ENCODE data around the gene TEAD1.

Gene TEAD1

DNA sequence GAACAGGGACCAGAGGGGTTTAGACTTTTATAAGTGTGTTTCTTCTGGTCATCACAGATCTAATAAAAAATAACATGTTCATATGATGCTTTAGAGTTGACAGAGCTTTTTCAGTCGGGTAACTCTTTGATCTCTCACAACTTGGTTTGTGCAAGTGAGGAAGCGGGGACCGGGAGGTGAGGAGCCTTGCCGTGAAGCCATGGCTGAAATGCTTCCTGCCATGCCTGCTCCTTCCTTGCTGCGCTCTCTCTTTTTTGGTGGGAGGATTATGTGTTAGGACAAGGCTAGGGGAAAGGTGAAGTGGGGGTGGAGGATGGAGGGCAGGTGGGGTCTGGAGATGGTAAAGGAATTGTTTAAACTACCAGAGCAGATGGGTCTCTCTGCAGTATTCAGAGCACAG, 23.8 kb downstream of the TEAD1 start:
- TF ChIP-seq, protein P1, sequence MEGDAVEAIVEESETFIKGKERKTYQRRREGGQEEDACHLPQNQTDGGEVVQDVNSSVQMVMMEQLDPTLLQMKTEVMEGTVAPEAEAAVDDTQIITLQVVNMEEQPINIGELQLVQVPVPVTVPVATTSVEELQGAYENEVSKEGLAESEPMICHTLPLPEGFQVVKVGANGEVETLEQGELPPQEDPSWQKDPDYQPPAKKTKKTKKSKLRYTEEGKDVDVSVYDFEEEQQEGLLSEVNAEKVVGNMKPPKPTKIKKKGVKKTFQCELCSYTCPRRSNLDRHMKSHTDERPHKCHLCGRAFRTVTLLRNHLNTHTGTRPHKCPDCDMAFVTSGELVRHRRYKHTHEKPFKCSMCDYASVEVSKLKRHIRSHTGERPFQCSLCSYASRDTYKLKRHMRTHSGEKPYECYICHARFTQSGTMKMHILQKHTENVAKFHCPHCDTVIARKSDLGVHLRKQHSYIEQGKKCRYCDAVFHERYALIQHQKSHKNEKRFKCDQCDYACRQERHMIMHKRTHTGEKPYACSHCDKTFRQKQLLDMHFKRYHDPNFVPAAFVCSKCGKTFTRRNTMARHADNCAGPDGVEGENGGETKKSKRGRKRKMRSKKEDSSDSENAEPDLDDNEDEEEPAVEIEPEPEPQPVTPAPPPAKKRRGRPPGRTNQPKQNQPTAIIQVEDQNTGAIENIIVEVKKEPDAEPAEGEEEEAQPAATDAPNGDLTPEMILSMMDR (IDR thresholded peaks at IDR 0.05; ENCODE audit: insufficient read depth, low read length), result no peak
- TF ChIP-seq GABPA (IDR thresholded peaks at IDR 0.05; ENCODE audit: low read depth) (no peak), POLR2AphosphoS5 (IDR thresholded peaks at IDR 0.05; ENCODE audit: low read depth) (no peak), SPI1 (IDR thresholded peaks at IDR 0.05; ENCODE audit: borderline replicate concordance, low read depth) (no peak)
- TF ChIP-seq, protein P2, sequence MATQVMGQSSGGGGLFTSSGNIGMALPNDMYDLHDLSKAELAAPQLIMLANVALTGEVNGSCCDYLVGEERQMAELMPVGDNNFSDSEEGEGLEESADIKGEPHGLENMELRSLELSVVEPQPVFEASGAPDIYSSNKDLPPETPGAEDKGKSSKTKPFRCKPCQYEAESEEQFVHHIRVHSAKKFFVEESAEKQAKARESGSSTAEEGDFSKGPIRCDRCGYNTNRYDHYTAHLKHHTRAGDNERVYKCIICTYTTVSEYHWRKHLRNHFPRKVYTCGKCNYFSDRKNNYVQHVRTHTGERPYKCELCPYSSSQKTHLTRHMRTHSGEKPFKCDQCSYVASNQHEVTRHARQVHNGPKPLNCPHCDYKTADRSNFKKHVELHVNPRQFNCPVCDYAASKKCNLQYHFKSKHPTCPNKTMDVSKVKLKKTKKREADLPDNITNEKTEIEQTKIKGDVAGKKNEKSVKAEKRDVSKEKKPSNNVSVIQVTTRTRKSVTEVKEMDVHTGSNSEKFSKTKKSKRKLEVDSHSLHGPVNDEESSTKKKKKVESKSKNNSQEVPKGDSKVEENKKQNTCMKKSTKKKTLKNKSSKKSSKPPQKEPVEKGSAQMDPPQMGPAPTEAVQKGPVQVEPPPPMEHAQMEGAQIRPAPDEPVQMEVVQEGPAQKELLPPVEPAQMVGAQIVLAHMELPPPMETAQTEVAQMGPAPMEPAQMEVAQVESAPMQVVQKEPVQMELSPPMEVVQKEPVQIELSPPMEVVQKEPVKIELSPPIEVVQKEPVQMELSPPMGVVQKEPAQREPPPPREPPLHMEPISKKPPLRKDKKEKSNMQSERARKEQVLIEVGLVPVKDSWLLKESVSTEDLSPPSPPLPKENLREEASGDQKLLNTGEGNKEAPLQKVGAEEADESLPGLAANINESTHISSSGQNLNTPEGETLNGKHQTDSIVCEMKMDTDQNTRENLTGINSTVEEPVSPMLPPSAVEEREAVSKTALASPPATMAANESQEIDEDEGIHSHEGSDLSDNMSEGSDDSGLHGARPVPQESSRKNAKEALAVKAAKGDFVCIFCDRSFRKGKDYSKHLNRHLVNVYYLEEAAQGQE (IDR thresholded peaks at IDR 0.05; ENCODE audit: insufficient replicate concordance, low read depth), result no peak
- no peak for DNase-seq (ENCODE audit: low read depth in 1 of 2, low spot score in 1 of 2)
- Histone ChIP-seq H3K27me3 (ENCODE audit: insufficient read depth, poor library complexity, severe bottlenecking) (peaks cover 27% of the 10 kb centered on the region), H3K27ac (replicated peaks) (no peak overlapping the region), H3K4me3 (replicated peaks; ENCODE audit: insufficient read depth, low read length) (no peak overlapping the region)

DNA sequence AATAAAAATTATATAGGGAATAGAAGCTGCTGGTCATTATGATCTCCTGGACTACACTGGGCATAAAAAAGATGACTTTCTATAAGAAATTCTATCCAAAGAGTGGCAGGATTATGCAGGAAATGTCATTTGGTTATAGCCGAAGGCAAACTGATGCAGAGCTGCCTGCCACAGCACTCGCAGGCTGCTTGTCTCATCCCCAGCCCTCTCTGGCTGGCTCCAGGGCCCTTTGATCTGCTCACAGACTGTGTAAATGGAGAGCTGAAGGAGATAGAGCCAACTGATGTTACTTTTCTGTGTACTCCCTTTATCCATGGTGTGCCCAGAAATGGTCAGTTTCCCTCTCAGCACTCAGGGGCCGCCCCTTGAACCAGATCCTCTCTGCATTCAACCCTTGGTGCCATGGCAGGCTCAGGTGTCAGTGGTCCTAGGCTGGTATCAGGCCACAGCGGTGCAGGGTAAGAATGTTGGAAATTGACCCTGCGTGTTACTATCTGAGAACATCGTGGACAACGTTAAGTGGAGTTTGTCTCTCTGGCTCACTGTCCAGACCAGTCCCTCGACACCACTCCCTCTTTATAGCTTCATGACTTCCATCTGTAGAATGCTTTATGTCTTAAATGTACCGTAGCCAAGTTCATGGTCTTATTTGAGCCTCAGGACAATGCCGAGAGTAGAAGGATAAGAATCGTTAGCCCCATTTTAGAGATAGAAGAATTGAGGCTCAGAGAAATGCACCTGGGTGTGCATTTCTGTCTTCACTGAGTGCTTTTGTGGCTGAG, 27.8 kb downstream of the TEAD1 start:
- H3K27me3 ChIP-seq (ENCODE audit: insufficient read depth, poor library complexity, severe bottlenecking), result peaks cover 17% of the 10 kb centered on the region
- H3K27ac ChIP-seq (replicated peaks), result no peak overlapping the region
- no peak for DNase-seq (ENCODE audit: low read depth in 1 of 2, low spot score in 1 of 2)
- H3K4me3 ChIP-seq (replicated peaks; ENCODE audit: insufficient read depth, low read length), result no peak overlapping the region
- TF ChIP-seq, protein P2 (IDR thresholded peaks at IDR 0.05; ENCODE audit: insufficient replicate concordance, low read depth), result no peak
- TF ChIP-seq POLR2AphosphoS5 (IDR thresholded peaks at IDR 0.05; ENCODE audit: low read depth), result no peak
- TF ChIP-seq, protein P1 (IDR thresholded peaks at IDR 0.05; ENCODE audit: insufficient read depth, low read length), result no peak
- TF ChIP-seq GABPA (IDR thresholded peaks at IDR 0.05; ENCODE audit: low read depth), result no peak
- TF ChIP-seq SPI1 (IDR thresholded peaks at IDR 0.05; ENCODE audit: borderline replicate concordance, low read depth), result no peak

DNA sequence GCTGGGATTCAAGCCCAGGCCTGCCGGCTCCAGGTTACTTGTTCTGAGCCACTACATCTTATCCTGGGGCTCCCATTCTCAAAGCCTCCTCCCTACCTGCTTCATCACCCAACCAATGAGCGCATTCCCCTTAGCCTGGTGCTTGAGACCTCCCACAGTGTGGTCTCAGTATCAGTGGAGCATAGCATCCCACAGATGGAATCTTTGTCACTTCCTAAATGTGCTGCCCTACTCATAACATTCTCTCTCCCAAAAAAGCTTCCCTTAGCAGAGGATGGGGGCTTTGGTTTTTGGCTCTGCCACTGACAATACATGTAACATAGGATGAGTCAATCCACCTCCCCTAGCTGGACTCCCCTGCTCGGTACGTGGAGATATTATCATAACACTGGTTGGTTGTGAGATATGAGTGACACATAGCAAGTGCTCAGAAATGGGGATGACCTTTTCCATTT, 28.8 kb downstream of the TEAD1 start:
- Histone ChIP-seq H3K27me3 (ENCODE audit: insufficient read depth, poor library complexity, severe bottlenecking) (peaks cover 14% of the 10 kb centered on the region), H3K4me3 (replicated peaks; ENCODE audit: insufficient read depth, low read length) (no peak overlapping the region), H3K27ac (replicated peaks) (no peak overlapping the region)
- TF ChIP-seq, protein P2 (IDR thresholded peaks at IDR 0.05; ENCODE audit: insufficient replicate concordance, low read depth), result no peak
- TF ChIP-seq SPI1 (IDR thresholded peaks at IDR 0.05; ENCODE audit: borderline replicate concordance, low read depth) (no peak), GABPA (IDR thresholded peaks at IDR 0.05; ENCODE audit: low read depth) (no peak), POLR2AphosphoS5 (IDR thresholded peaks at IDR 0.05; ENCODE audit: low read depth) (no peak)
- TF ChIP-seq, protein P1 (IDR thresholded peaks at IDR 0.05; ENCODE audit: insufficient read depth, low read length), result no peak
- no peak for DNase-seq (ENCODE audit: low read depth in 1 of 2, low spot score in 1 of 2)
